HG03139 (cell line): ENCODE results near the gene CEMP1.
"Not testable (repeated sequence)": the region's sequence is repeated elsewhere in the genome, so short reads cannot be mapped to it uniquely, and the experiment has no call there.

Experiments used
- ATAC-seq: cut with Tn5 transposase; IDR thresholded peaks from one replicate; pipeline ENCODE4 v1.9.1; 2021; ENCODE audit not compliant: unreplicated experiment

Gene CEMP1

GRCh38 chr16:2537451-2538379 is 6.5 kb upstream of the CEMP1 start, which contains the start of gene PDPK1:
Gene PDPK1 (plus strand): TSS chr16:2538021. CDS start chr16:2538113, 92 bp downstream.
- peak; percentile 80 for ATAC-seq

DNA sequence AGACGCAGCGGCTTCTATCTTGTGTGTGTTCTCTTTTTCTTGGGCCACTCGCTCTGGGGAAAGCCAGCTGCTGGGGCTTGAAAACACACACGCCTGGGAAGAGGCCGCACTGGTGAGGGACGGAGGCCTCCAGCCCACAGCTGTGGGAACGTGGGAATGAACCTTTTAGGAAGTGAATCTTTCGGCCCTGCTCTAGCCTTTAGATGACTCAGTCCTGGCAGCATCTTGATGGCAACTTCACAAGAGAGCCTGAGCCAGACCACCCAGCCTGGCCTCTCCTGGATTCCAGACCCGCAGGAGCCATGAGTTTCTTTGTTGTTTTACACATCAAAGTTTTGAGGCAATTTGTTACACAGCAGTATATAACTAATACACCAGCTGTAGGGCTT is 4.4 kb upstream of the CEMP1 start:
- ATAC-seq = no peak

DNA sequence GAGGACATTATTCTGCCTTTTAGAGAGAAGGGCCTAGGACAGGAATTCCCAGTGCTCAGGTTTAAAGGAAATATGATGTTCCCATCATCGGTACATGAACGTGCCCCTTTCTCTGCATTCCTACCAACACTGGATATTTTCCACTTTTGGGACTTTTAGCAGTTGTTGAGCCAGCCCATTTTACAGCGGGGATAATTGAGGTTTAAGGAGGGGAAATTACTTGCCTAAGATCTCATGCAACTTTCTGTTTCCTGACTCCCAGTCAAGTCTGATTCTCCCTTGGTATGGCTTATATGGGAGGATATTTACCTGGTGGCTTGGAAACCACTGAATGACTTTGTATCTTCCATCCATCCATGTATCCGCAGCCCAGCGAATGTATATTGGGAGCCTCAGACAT is 3.1 kb upstream of the CEMP1 start:
- not testable (repeated sequence) for ATAC-seq

- ATAC-seq = no peak
Observed at GRCh38 chr16:2533912-2534311, 2.7 kb upstream of the CEMP1 start.

GRCh38 chr16:2533142-2533755 is 2.0 kb upstream of the CEMP1 start:
- ATAC-seq = not testable (repeated sequence)

DNA sequence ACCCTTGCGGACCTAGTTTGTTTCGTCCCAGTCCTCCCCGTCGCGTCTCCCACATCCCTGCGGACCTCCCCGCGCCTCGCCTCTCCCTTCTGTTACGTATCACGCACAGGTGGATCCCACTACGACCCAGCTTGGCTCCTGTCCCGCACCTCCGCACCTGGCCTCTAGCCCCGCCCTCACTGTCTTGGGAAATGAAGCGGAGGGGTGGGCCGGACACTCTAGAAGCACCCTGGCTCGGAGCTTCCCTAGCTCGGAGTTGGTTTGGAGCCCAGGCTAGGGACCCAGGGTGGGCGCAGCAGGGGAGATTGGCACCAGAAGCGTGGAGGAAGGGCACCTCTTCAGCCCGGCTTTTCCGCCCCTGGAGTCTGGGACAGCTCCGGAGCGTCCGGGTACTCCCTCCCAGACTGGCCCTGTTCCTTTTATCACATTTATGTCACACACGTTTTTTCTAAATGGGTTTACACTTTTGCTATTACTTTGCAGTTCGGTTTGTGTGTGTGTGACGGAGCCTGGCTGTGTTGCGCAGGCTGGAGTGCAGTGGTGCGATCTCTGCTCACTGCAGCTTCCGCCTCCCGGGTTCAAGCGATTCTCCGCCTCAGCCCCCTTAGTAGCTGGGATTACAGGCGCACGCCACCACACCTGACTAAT is 1.4 kb upstream of the CEMP1 start:
- ATAC-seq = no peak

DNA sequence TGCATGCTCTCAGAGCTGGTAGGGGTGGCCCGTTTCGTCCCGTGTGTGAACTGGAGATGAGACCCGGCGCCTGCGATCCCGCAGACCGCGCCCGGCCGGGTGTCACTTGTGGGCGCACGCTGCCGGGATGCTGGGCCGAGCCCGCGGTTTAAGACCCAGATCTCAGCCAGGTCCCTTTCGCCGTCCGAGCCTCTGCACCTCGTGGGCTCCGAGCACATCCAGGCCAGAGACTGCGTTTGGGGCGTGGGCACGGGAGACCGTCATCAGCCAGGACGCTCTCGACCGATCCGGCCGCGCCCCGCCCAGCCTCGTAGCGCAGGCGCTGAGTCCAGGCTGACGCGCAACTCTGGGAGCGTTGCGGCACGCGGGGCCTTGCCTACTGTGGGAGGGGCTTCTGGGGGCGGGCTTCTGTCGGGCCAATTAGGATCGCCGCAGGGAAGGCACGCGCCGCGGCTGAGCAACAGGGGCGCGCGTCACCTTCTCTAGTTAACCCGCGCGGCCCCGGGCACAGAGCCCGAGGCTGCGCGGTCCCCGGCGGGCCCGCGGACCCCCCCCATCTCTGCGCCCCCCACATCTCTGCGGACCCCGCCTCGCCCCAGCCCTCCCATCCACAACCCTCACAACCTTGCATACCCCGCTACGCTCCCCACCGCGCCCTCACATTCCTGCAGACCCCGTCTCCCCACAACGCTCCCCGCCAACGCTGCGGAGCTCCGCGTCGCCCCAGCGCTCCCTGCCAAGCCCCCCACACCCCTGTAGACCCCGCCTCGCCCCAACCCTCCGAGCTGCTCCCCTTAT is 687 bp upstream of the CEMP1 start:
- peak; percentile 66 for ATAC-seq

- no peak for ATAC-seq
Observed at GRCh38 chr16:2530629-2531318, 434 bp downstream of the CEMP1 start.

DNA sequence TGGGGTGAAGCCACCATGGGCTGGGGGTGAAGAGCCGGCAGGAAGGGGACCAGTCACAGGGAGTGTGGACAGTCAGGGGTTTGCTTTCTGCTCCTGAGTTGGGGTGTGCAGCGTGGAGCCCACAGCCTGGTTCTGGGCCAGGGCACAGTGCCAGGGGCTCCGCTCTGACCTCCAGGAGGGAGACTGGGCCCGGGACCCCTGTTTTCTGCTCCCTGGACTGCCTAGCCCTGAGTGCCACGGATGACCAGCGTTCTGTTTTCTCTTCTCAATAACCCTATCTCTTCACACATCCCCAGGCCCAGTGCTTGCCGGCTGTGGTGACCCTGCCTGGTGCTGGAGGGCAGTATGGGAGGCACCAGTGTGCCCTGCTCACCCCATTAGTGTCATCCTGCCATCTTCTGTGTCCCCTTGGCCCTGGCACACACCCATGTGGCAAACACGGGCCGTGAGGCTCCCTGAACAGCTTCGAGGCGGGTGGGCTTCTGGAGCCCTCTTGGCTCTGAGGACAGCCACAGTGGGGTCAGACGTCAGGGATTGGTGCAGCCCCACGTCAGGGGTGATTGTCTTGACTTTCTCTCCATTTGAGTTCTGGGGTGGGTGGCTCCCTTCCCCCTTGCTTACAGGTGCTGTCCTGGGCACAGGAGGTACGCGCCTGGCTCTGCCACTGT is 1.1 kb downstream of the CEMP1 start:
- ATAC-seq = no peak

- ATAC-seq = no peak
Observed at GRCh38 chr16:2529061-2529931, 1.9 kb downstream of the CEMP1 start.

- ATAC-seq = no peak
Observed at GRCh38 chr16:2528161-2529060, 2.8 kb downstream of the CEMP1 start.

DNA sequence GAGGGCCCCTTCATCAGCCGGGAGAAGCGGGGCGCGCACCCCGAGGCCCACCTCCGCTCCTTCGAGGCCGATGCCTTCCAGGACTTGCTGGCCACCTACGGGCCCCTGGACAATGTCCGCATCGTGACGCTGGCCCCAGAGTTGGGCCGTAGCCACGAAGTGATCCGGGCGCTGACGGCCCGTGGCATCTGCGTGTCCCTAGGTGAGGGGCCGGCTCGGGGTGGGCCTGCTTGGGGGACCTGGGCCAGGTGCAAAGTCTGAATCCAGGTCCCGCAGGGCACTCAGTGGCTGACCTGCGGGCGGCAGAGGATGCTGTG is 3.5 kb downstream of the CEMP1 start:
- no peak for ATAC-seq

DNA sequence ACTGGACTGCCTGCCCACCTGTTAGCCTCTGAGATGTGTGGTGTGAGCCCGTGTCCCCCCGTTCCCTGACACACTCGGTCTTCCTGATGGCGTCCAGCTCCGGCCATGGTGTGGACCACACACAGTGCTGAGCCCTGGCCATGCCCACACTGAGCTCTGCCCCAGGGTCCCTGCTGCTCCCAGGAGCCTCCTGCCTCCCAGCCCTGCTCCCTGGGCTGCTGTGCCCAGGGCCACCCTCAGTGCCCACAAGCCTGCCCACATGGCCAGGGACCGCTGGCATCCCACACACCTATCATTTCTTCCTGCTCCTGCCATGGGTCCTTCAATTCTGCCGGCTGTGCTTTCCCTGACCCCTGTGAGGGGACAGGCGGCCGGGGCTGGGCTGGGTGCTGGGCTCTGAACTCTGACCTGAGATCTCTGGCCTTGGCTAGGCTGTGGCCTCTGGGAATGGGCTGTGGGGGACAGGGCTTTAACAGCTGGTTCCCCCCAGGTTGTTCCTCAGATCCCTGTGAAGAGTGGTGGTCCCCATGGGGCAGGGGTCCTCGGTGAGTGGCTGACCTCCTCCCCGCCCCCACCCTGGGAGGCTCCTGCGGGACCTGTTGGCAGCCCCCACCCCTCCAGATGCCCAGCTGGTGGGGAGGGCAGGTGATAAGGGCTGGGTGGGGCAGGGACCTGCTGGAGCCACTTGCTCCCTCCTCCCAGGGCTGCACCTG is 4.0 kb downstream of the CEMP1 start:
- ATAC-seq = no peak

- no peak for ATAC-seq
Observed at GRCh38 chr16:2526135-2526534, 5.1 kb downstream of the CEMP1 start.

GRCh38 chr16:2524339-2524938 is 6.8 kb downstream of the CEMP1 start:
- no peak for ATAC-seq

DNA sequence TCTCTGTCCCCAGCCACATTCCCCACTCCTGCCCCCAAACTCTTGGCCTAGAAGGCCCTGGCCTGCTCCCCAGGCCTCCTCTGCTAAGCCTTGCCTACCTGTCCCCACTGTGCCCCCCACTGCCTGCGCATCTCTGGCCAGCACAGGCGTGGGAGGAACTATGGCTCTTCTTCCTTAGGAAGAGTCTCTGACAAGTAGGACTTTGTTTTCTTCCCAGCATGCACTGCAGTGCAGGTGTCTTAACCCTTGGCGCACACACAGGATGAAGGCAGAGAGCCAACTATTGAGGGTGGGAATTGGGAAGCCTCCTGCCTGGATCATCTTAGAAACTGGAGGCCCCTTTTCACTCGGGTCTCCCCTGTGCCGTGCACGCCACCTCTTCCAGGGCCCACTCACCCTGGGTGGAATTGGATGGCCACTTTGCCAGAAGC is 7.4 kb downstream of the CEMP1 start:
- ATAC-seq = no peak
